Transverse colon (tissue), 4 donors: ENCODE data around the gene INCENP. TPM values are rescaled to one million over a fixed set of nuclear protein-coding genes. Genes with fewer than 3 reads are reported as not detected.

Experiments
- DNase-seq: peaks from one replicate; pipeline ENCODE4 v3.0.0-alpha.2; 2019
- H3K27ac ChIP-seq, 4 donors: fragments of 200-600 bp; sonication (generic); 2 replicates each; pipeline ENCODE4 v1.5.1; 2016 to 2018; ENCODE audit warnings: inconsistent platforms in 4 of 4
- H3K27me3 ChIP-seq: fragments of 200-600 bp; sonication (generic); 2 replicates; pipeline ENCODE4 v1.5.1; 2017; ENCODE audit warnings: inconsistent platforms
- H3K36me3 ChIP-seq, 4 donors: fragments of 200-600 bp; sonication (generic); 2 replicates each; pipeline ENCODE4 v1.5.1; 2017 to 2019; ENCODE audit warnings: inconsistent platforms in 4 of 4
- H3K4me1 ChIP-seq, 4 donors: fragments of 200-600 bp; sonication (generic); 2 replicates each; pipeline ENCODE4 v1.5.1; 2017 to 2020; ENCODE audit warnings: inconsistent platforms in 4 of 4
- H3K4me3 ChIP-seq, 4 donors: fragments of 200-600 bp; sonication (generic); 1 replicate in 1 of 4; 2 replicates in 3 of 4; pipeline versions ENCODE4 v1.5.1 to v1.6.1; 2017 to 2019; ENCODE audit warnings: inconsistent platforms in 4 of 4
- H3K9me3 ChIP-seq, 2 donors: fragments of 200-600 bp; sonication (generic); 2 replicates each; pipeline ENCODE4 v1.5.1; 2017 to 2019; ENCODE audit warnings: inconsistent platforms in 2 of 2
- EP300 ChIP-seq: sonication (generic); formaldehyde crosslinking; IDR thresholded peaks from one replicate; pipeline ENCODE4 v1.6.1; 2017; ENCODE audit warnings: antibody characterized with exemption, low read depth
- POLR2A ChIP-seq: fragments of 450-650 bp; IDR thresholded peaks from one replicate; pipeline ENCODE4 v1.6.1; 2016; ENCODE audit warnings: antibody characterized with exemption, mild to moderate bottlenecking, moderate library complexity
- POLR2AphosphoS5 ChIP-seq, 3 donors: sonication (generic); formaldehyde crosslinking; IDR thresholded peaks; one replicate each; pipeline ENCODE4 v1.6.1; 2016; ENCODE audit warnings: antibody characterized with exemption in 3 of 3
- WGBS, 2 donors: methylation state at CpG; one replicate each; pipeline ENCODE4 v1.1.5; 2018; ENCODE audit warnings: low coverage in 1 of 2; 5-methylcytosine and 5-hydroxymethylcytosine counted together
- in situ Hi-C, 4 donors: fragments of 200-750 bp; cut with MboI; loops; one replicate each; pipeline versions ENCODE4 v1.15.0 to v1.15.1; 2017; ENCODE audit warnings: low sequenced_read_pairs in 3 of 4, low pct_ligation_motif_present in 1 of 4, low pct_unique_long_range_greater_than_20kb in 1 of 4
- intact Hi-C: fragments of 100-400 bp; cut with DNase I; formaldehyde crosslinking; loops from one replicate; pipeline ENCODE4 v1.15.1; 2023; ENCODE audit warnings: low total_unique reads
- total RNA-seq, 4 donors: library from RNA; depleted of rRNA; stranded (reverse); fragments of >200 nt; gene quantifications; one replicate each; pipeline ENCODE4 v1.1.0, GENCODE V29; 2016
- TF ChIP-seq, protein P1 (sequence below), 5 experiments: fragments of 200-600 bp in 3 of 5; fragments of 450-650 bp in 2 of 5; sonication (generic) in 3 of 5; IDR thresholded peaks; 1 replicate in 2 of 5; 2 replicates in 3 of 5; pipeline ENCODE4 v1.5.1; 2016 to 2017; ENCODE audit warnings: antibody characterized with exemption in 5 of 5, inconsistent platforms in 3 of 5, mild to moderate bottlenecking in 2 of 5, moderate library complexity in 1 of 5

INCENP gene
- total RNA-seq, 4 donors from 2014 or later, result 10.5 to 38.9 (median 26.1) TPM

DNA sequence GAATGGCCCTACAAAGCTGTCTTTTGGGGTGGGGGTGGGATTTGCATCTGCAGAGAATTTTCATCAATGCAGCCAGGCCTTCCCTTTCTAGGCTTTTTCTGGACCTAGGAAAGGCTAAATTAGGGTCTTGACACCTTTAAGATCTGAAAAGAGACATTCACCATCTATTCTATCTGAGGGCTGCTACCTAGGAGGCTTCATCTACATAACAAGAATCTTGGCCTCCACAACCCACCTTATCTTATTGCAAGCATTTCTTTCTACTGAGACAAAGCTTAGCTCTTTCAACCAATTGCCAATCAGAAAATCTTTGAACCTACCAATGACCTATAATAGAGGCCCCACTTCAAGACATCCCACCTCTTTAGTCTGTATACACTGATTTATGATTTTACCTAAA, 20.7 kb upstream of the INCENP start:
- intact Hi-C loops, result no loop called here
- in situ Hi-C loops, result loop anchor here in 3 of 4 donors (10.0 to 25.0 kb wide), 2 partner anchors 308 to 316 kb away; partner anchors contain the start of genes FEN1 (in 3 of the 3) and TMEM258 (in 3 of the 3)
- Histone ChIP-seq H3K4me1 (peaks cover 2 to 21% (median 9%) of the 10 kb centered on the region in 4 donors), H3K36me3 (no peaks in the 10 kb centered on the region), H3K9me3 (no peaks in the 10 kb centered on the region), H3K27me3 (no peaks in the 10 kb centered on the region), H3K4me3 (no peak overlapping the region), H3K27ac (peak overlapping the region in 1 of 4 donors; percentile 16)
- TF ChIP-seq POLR2AphosphoS5 (IDR thresholded peaks at IDR 0.05), result no peak
- no peak for TF ChIP-seq EP300
- no peak for TF ChIP-seq POLR2A
- TF ChIP-seq, protein P1, sequence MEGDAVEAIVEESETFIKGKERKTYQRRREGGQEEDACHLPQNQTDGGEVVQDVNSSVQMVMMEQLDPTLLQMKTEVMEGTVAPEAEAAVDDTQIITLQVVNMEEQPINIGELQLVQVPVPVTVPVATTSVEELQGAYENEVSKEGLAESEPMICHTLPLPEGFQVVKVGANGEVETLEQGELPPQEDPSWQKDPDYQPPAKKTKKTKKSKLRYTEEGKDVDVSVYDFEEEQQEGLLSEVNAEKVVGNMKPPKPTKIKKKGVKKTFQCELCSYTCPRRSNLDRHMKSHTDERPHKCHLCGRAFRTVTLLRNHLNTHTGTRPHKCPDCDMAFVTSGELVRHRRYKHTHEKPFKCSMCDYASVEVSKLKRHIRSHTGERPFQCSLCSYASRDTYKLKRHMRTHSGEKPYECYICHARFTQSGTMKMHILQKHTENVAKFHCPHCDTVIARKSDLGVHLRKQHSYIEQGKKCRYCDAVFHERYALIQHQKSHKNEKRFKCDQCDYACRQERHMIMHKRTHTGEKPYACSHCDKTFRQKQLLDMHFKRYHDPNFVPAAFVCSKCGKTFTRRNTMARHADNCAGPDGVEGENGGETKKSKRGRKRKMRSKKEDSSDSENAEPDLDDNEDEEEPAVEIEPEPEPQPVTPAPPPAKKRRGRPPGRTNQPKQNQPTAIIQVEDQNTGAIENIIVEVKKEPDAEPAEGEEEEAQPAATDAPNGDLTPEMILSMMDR (IDR thresholded peaks at IDR 0.05), result no peak
- no peak for DNase-seq

DNA sequence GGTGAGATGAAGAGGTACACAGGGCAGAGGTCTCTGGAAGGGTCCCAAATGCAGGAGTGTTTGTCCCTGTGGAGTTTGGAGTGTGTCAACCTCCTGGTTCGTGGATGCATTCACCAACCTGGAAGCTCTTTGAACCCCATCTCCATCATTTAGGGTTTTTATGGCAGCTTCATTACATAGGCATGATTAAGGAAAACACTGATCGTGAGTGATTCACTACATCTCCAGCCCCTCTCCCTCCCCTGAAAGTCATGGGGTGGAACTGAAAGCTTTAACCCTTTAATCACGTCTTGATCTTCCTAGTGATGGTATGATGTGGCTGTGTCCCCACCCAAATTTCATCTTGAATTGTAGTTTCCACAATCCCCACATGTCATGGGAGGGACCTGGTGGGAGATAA, 19.8 kb upstream of the INCENP start:
- in situ Hi-C loops, result loop anchor here in 3 of 4 donors (10.0 to 25.0 kb wide), 2 partner anchors 309 to 317 kb away; partner anchors contain the start of genes FEN1 (in 3 of the 3) and TMEM258 (in 3 of the 3)
- H3K4me1 ChIP-seq, result peaks cover 2 to 21% (median 9%) of the 10 kb centered on the region in 4 donors
- H3K27me3 ChIP-seq, result no peaks in the 10 kb centered on the region
- H3K36me3 ChIP-seq, result no peaks in the 10 kb centered on the region
- DNase-seq, result no peak
- H3K4me3 ChIP-seq, result no peak overlapping the region
- intact Hi-C loops, result no loop called here
- peak overlapping the region; percentile 22 to 80 (median 71) for H3K27ac ChIP-seq
- WGBS, 2 donors, result 40 to 43% methylated on average over 1 to 3 of the region's 3 CpGs
- H3K9me3 ChIP-seq, result no peaks in the 10 kb centered on the region
- no peak for TF ChIP-seq POLR2AphosphoS5 (IDR thresholded peaks at IDR 0.05)
- TF ChIP-seq EP300, result no peak
- TF ChIP-seq, protein P1 (IDR thresholded peaks at IDR 0.05), result no peak
- TF ChIP-seq POLR2A, result no peak

DNA sequence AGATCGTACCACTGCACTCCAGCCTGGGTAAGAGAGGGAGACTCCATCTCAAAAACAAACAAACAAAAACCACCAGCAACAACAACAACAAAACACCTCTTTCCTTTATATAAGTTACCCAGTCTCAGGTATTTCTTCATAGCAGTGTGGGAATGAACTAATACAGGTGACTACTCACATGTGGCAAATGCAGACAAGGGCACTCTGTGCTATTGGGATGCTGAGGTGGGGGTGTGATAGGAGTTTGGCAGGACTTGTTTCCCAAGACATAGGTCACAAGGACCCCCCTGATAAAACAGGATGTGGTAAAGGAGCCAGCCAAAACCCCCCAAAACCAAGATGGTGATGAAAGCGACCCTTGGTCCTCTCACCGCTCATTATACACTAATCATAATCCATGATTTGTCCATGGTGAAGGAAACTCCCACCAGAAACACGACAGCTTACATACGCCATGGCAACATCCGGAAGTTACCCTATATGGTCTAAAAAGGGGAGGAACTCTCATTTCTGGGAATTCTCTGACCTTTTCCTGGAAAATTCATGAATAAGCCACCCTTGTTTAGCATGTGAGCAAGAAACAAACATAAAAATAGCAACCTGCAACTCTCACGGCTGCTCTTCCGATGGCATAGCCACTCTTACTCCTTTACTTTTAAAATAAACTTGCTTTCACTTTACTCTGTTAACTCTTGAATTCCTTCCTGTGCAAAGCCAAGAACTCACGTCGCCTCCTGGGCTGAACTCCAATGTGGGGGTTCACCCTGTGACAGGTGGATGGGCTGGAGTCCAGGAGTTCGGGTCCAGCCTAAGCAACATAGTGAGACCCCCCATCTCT, 18.8 kb upstream of the INCENP start:
- 13 to 34% methylated on average over 4 to 11 of the region's 11 CpGs for WGBS, 2 donors
- no peaks in the 10 kb centered on the region for H3K36me3 ChIP-seq
- H3K4me1 ChIP-seq, result peaks cover 2 to 21% (median 9%) of the 10 kb centered on the region in 4 donors
- H3K27me3 ChIP-seq, result no peaks in the 10 kb centered on the region
- TF ChIP-seq, protein P1 (IDR thresholded peaks at IDR 0.05), result no peak
- peak; percentile 28 to 61 (median 57) for TF ChIP-seq POLR2AphosphoS5 (IDR thresholded peaks at IDR 0.05)
- TF ChIP-seq EP300, result peak; percentile 50
- H3K4me3 ChIP-seq, result peak overlapping the region in 2 of 4 donors; percentile 18 to 34
- H3K27ac ChIP-seq, result peak overlapping the region; percentile 64 to 80 (median 74)
- intact Hi-C loops, result no loop called here
- in situ Hi-C loops, result loop anchor here in 3 of 4 donors (10.0 to 25.0 kb wide), 2 partner anchors 310 to 318 kb away; partner anchors contain the start of genes FEN1 (in 3 of the 3) and TMEM258 (in 3 of the 3)
- no peaks in the 10 kb centered on the region for H3K9me3 ChIP-seq
- DNase-seq, result no peak

DNA sequence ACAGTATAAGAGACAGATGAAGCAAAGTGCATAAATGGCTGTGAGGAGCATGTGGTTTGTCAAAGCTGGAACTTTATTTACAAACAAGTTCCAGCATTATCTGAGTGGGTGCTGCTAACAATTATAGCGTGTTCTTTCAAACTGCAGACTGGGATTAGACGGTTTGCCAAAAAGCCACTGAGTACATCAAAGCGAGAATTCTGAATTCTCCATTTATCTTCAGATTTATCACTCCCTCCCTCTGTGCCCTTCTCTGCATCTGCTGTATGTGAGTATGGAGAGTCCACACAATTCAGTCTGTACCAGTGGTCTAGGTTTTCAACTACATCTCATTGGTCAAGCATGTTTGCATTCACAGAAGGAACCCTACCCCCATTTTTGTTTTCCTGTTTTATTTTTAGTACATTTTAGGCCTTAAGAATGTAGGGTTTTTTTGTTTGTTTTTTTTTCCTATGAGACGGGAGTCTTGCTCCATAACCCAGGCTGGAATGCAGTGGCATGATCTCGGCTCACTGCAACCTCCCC, 18.1 kb upstream of the INCENP start:
- peak overlapping the region in 2 of 4 donors; percentile 18 to 34 for H3K4me3 ChIP-seq

More for the DNA sequence above, 18.1 kb upstream of the INCENP start:
- in situ Hi-C loops (loop anchor here in 3 of 4 donors (10.0 to 25.0 kb wide), 2 partner anchors 311 to 318 kb away; partner anchors contain the start of genes FEN1 (in 3 of the 3) and TMEM258 (in 3 of the 3)), intact Hi-C loops (no loop called here)
- Histone ChIP-seq H3K27me3 (no peaks in the 10 kb centered on the region), H3K9me3 (no peaks in the 10 kb centered on the region), H3K4me1 (peaks cover 2 to 21% (median 9%) of the 10 kb centered on the region in 4 donors), H3K36me3 (no peaks in the 10 kb centered on the region), H3K27ac (peak overlapping the region; percentile 64 to 80 (median 74))
- TF ChIP-seq EP300, result no peak
- 50 to 59% methylated on average over 2 to 5 of the region's 5 CpGs for WGBS, 2 donors
- DNase-seq, result no peak
